HG03135 (cell line): ENCODE measurements around the gene EDRF1.
A peak's percentile ranks its signal among the peaks of the same experiment; 100 is the strongest.
"Not testable (repeated sequence)": the region's sequence is repeated elsewhere in the genome, so short reads cannot be mapped to it uniquely, and the experiment has no call there.

Experiments used
- ATAC-seq: cut with Tn5 transposase; IDR thresholded peaks from one replicate; pipeline ENCODE4 v1.9.1; 2021; ENCODE audit warnings: mild to moderate bottlenecking, moderate library complexity; ENCODE audit not compliant: unreplicated experiment

The EDRF1 gene

DNA sequence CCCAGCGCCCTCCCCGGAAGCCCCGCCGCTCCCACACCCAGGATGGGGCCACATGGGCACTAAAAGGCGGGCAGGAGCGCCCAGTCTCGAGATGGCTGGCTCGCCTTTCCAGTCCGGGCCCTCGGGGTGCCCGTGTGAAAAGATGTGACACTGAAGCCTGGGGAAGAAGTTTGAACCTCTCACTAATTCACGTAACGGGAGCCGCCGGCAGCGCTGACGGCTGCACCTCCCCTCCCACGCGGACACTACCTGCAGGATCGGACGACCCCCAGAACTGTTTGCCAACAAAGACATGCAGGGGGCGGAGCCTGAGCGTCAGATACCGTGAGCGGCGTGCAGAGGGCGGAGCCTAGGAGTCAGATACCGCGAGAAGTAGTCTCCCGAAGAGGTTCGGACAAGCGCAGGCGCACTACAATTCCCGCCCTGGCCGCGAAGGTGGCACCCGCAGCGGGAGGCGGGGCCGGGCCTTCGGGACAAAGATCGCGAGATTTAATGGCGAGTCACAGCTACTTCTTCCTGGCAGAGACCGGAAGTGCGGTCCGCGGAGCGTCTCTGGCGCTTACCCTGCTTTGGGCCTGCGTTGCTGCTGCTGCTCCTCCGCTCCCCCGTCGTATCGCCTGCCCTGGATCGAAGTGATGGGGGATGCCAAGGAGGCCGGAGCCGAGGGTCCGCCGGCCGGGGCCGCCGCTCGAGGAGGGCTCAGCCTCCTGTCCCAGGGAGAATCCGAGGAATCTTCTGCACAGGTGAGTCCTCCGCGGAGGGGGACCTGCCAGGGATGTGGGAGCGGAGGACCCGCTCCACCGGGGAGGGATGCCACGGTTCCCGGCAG is at the start of gene EDRF1:
Gene EDRF1 (plus strand): TSS at position 537 of the 829 bp plus-strand sequence. CDS start 99 bp downstream, at position 636.
- ATAC-seq = peak; percentile 93

DNA sequence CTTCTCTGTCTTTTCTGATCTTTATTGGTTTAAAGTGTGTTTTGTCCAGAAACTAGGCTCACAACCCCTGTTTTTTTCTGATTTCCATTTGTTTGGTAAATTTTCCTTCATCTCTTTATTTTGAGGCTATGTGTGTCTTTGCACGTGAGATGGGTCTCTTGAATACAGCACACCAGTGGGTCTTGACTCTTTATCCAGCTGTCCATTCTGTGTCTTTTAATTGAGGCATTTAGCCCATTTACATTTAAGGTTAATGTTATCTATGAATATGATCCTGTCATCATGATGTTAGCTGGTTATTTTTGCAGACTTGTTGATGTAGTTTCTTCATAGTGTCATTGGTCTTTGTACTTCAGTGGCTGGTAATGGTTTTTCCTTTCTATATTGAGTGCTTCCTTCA is 46.6 kb upstream of the EDRF1 start:
- no peak for ATAC-seq

- ATAC-seq = no peak
Measured at GRCh38 chr10:125679436-125679835, 40.1 kb upstream of the EDRF1 start.

- no peak for ATAC-seq
Measured at GRCh38 chr10:125683063-125683462, 36.4 kb upstream of the EDRF1 start, which contains the start of gene TEX36. Gene TEX36 (minus strand): TSS chr10:125683163. CDS start chr10:125682989, 174 bp downstream.

GRCh38 chr10:125683821-125684220 is 35.7 kb upstream of the EDRF1 start:
- ATAC-seq = no peak

DNA sequence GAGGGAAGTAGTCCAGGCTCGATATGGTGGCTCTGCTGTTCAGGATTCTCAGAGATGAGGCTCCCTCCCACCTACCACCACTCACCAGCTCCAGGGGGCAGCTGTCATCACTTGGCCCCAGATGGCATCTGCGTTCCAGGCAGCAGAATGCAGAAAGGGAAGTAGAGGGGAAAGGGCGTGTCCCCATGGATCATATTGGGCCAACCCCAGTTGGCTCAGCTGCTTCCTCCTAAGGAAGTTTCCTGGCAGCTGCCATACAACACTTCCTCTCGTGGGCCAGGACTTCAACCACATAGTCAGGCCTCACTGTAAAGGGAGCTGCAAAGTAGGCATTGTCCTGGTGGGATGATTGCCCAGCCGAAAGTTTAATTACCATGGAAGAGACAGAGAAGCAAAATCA is 34.9 kb upstream of the EDRF1 start:
- no peak for ATAC-seq

- ATAC-seq = no peak
Measured at GRCh38 chr10:125687507-125688185, 31.9 kb upstream of the EDRF1 start.

GRCh38 chr10:125689955-125690569 is 29.4 kb upstream of the EDRF1 start:
- ATAC-seq = no peak

- no peak for ATAC-seq
Measured at GRCh38 chr10:125691160-125691981, 28.1 kb upstream of the EDRF1 start.

DNA sequence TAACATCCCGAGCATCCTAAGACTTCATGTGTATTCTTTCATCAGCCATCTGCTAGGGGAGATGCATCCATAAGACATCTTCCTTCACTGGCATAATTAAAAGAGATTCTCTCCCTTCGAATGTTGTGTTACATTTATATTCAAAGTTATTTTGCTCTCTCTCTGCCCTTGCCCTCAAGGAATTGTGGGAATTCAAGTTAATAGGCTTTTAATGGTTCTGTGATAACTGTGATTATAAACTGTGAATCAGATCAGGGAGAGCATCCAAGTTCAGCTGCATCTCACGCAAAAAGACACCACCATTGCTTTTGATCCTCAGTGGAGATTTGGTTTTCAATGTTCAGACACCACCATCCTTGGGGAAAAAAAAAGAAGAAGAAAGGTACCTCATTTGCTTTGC is 27.3 kb upstream of the EDRF1 start:
- ATAC-seq = no peak

DNA sequence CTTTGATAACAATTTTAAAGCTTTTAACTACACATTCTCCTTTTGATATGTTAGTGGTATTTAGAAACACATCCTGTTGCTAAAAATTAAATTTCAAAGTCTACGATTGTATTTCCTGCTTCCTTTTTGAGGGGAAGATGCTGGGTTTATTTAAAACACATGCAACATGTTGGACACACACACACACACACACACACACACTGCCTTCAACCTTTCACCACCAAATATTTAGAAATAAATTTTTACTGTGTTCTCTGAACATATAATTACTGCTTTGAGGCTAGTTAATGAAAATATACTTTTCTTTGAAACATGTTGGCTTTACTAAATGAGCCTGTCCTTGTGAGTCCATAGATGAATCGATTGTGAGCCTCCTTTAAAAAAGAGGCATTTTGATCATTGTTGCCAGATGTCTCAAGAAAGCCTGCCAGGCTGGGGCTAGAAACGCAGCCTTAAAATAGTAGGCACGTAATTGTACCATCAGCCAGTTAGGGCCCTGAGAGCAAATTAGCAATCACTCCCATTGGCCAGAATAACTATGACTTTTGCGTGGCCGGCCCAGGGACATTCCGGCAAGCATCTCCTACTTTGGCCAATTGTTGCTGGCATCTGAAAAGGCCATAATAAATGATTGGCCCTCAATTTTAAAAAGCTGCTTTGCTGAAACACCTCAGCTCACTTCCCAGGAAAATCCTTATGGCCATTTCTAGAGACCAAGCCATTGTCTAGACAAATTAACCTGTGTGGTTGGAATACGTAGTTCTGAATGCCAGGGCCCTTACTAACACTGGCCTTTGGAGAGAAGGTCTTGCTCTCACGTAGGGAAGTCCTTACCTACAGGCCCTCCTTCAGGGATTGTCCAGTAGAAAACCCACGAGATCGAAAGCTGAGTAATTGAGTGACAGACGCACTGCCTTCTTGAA is 26.6 kb upstream of the EDRF1 start:
- no peak for ATAC-seq

- no peak for ATAC-seq
Measured at GRCh38 chr10:125693524-125693847, 26.0 kb upstream of the EDRF1 start.

DNA sequence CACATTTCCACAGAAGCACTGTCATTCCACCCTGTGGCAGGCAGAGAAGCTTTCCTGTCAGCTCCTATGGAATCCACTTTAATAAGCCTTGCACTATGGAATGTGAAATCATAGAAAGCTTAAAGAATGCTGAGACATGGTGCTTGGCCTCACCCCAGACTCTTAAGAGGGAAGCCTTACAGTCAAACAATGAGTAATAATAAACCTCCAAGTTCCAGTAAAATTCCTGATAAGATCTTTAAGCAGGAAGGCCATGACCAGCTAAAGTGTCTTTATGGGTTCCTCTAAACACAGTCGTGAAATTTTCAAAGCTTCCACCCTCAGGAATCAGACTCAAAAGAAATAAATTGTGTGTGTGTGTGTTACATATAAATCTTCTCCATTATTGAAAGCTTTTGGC is 24.6 kb upstream of the EDRF1 start:
- no peak for ATAC-seq

DNA sequence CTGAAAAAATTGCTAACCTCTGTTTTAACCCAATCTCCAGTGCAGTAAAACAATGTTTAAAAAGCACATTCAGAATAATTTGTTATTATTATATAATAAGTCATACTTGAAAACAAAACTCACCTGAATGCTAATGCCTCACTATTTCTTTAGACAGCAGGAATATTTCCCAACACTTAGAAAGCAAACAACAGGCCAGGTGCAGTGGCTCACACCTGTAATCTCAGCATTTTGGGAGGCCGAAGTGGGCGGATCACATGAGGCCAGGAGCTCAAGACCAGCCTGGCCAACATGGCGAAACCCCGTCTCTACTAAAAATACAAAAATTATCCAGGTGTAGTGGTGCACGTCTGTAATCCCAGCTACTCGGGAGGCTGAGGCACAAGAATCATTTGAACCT is 22.6 kb upstream of the EDRF1 start:
- ATAC-seq = not testable (repeated sequence)

- ATAC-seq = no peak
Measured at GRCh38 chr10:125698481-125698998, 21.0 kb upstream of the EDRF1 start.

DNA sequence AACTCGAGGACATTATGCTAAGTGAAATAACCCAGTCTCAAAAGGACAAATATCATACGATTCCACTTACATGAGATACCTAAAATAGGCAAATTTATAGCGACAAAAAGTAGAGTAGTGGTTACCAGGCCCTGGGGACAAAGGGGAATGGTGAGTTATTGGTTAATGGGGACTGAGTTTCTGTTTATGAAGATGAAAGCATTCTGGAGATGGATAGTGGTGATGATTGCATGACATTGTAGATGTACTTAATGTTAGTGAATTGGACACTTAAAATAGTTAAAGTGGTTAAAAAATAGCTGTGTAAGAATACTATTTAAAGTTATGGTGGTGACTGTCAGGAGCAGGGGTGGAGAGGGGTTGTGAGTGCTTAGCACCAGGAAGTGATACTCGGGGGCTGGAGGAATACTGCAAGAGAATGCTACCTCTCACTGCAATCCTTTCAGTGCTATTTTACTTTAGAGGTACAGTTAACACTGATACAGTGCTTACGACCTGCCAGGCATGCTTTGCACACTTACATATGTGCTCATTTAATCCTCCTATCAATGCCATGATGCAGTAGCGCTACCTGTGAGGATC is 19.9 kb upstream of the EDRF1 start:
- ATAC-seq = no peak

DNA sequence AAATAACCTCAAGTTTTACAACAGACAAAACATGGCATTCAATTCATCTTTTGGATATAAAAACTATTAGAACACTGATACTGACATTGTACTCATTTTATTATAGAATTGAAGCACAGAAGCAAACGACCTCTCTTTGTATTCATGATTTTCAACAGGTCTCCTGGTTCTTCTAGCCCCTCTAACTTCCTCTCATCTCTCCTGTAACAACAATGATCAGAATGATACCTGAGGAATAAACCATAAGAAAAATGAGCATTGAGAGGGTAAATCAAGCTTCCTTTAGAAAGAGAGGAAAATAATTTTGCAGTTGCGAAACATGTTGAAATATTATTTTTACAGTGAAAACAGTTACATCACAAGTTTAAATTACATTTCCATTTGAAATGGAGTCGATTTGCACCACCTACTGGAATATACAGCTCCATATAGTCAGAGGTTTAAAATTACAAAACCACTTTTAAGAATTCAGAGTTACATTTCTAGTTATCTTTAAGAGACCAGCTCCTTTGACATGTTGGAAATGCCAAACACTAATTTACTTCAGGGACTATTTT is 19.1 kb upstream of the EDRF1 start:
- ATAC-seq = no peak

GRCh38 chr10:125707541-125708468 is 11.7 kb upstream of the EDRF1 start:
- ATAC-seq = peak; percentile 71
